H1 (cell line): ENCODE measurements around the gene PPCDC. TPM values are rescaled to one million over a fixed set of nuclear protein-coding genes. Genes with fewer than 3 reads are reported as not detected.

ENCODE experiments used
- CTCF ChIA-PET: fragments of 300-600 bp; sonication (Branson Sonifier 250); formaldehyde crosslinking; loops from one replicate; lab custom pipeline; 2021; ENCODE audit not compliant: partially characterized antibody; lab: Charles Lee
- POLR2A ChIA-PET: fragments of 300-600 bp; sonication (Branson Sonifier 250); formaldehyde crosslinking; loops from one replicate; lab custom pipeline; 2021; ENCODE audit warnings: inconsistent platforms; ENCODE audit not compliant: partially characterized antibody; lab: Charles Lee
- DNase-seq, 2 experiments: peaks; one replicate each; pipeline versions ENCODE4 v3.0.0 to v3.0.0-alpha.2; 2010 to 2022; ENCODE audit warnings: low spot score in 2 of 2, low read depth in 1 of 2, mixed read lengths in 1 of 2
- FAIRE-seq: peaks from 2 replicates; lab custom pipeline; 2011; peaks lifted over from hg19 to GRCh38; lab: Jason Lieb, UNC
- H2AFZ ChIP-seq: 2 replicates; pipeline ENCODE4 v1.8.1; 2012; ENCODE audit warnings: low read length, inconsistent platforms
- H2AK5ac ChIP-seq: 2 replicates; pipeline ENCODE4 v1.6.1; 2013; ENCODE audit warnings: low read depth, low read length
- H2BK120ac ChIP-seq: replicated peaks from 2 replicates; pipeline ENCODE3; 2013; ENCODE audit warnings: low read depth, low read length, inconsistent platforms
- H2BK12ac ChIP-seq: 2 replicates; pipeline ENCODE4 v1.6.1; 2013; ENCODE audit warnings: low read depth, low read length
- H2BK15ac ChIP-seq: 2 replicates; pipeline ENCODE4 v1.6.1; 2013; ENCODE audit warnings: low read length
- H2BK20ac ChIP-seq: 2 replicates; pipeline ENCODE4 v1.6.1; 2013; ENCODE audit warnings: low read length
- H2BK5ac ChIP-seq: 2 replicates; pipeline ENCODE4 v1.6.1; 2013; ENCODE audit warnings: low read depth, low read length
- H3K14ac ChIP-seq: 2 replicates; pipeline ENCODE4 v1.6.1; 2013; ENCODE audit warnings: inconsistent platforms; ENCODE audit not compliant: insufficient read length
- H3K18ac ChIP-seq: 2 replicates; pipeline ENCODE4 v1.6.1; 2013; ENCODE audit warnings: low read length; ENCODE audit errors: extremely low read depth
- H3K23ac ChIP-seq: 2 replicates; pipeline ENCODE4 v1.6.1; 2013; ENCODE audit warnings: inconsistent platforms; ENCODE audit not compliant: insufficient read length
- H3K23me2 ChIP-seq: 2 replicates; pipeline ENCODE4 v1.6.1; 2013; ENCODE audit warnings: low read depth, low read length
- H3K27ac ChIP-seq: 2 replicates; pipeline ENCODE4 v1.6.1; 2011; ENCODE audit warnings: low read depth, low read length, inconsistent platforms
- H3K27me3 ChIP-seq, 4 experiments: replicated peaks in 1 of 4; 1 replicate in 1 of 4; 2 replicates in 3 of 4; pipeline versions ENCODE4 v1.6.1 to v1.8.1; 2011 to 2013; ENCODE audit warnings: low read length in 3 of 4, mild to moderate bottlenecking in 3 of 4, inconsistent platforms in 2 of 4, mixed read lengths in 2 of 4, moderate library complexity in 1 of 4; ENCODE audit not compliant: control insufficient read depth in 3 of 4, insufficient read depth in 3 of 4; ENCODE audit errors: extremely low read depth in 1 of 4
- H3K36me3 ChIP-seq, 4 experiments: 2 replicates each; pipeline versions ENCODE4 v1.6.1 to v1.8.1; 2011 to 2013; ENCODE audit warnings: mild to moderate bottlenecking in 4 of 4, low read length in 3 of 4, moderate library complexity in 2 of 4, control low read depth in 1 of 4, inconsistent platforms in 1 of 4; ENCODE audit not compliant: insufficient read depth in 4 of 4, control insufficient read depth in 2 of 4
- H3K4ac ChIP-seq: replicated peaks from 2 replicates; pipeline ENCODE3; 2013; ENCODE audit warnings: low read length, low read depth, mixed read lengths, inconsistent platforms; ENCODE audit not compliant: insufficient read length
- H3K4me1 ChIP-seq, 4 experiments: replicated peaks in 1 of 4; 1 replicate in 1 of 4; 2 replicates in 3 of 4; pipeline versions ENCODE4 v1.6.1 to v1.8.1; 2011 to 2013; ENCODE audit warnings: low read length in 3 of 4, inconsistent platforms in 2 of 4, mixed read lengths in 1 of 4; ENCODE audit not compliant: insufficient read depth in 4 of 4, control insufficient read depth in 3 of 4
- H3K4me2 ChIP-seq, 2 experiments: 2 replicates each; pipeline versions ENCODE4 v1.6.1 to v1.8.1; 2011 to 2013; ENCODE audit warnings: low read depth in 2 of 2, low read length in 2 of 2, control low read depth in 1 of 2, inconsistent platforms in 1 of 2, mild to moderate bottlenecking in 1 of 2; ENCODE audit not compliant: insufficient read depth in 1 of 2
- H3K4me3 ChIP-seq, 4 experiments: fragments of 200-600, 300-600 bp in 1 of 4; sonication (generic), shearing (Covaris generic), sonication (Bioruptor Twin) in 1 of 4; 2 replicates each; pipeline versions ENCODE4 v1.5.1 to v1.8.1; 2011 to 2016; ENCODE audit warnings: low read length in 4 of 4, low read depth in 3 of 4, control low read depth in 2 of 4, inconsistent platforms in 2 of 4, mild to moderate bottlenecking in 2 of 4, mixed read lengths in 1 of 4, moderate library complexity in 1 of 4; ENCODE audit not compliant: insufficient read depth in 2 of 4; ENCODE audit errors: extremely low read depth in 1 of 4
- H3K56ac ChIP-seq: replicated peaks from 2 replicates; pipeline ENCODE3; 2013; ENCODE audit warnings: low read depth, mild to moderate bottlenecking, mixed read lengths, low read length, inconsistent platforms; ENCODE audit not compliant: insufficient read length
- H3K79me1 ChIP-seq: 2 replicates; pipeline ENCODE4 v1.6.1; 2013; ENCODE audit warnings: low read depth, low read length, control low read depth
- H3K79me2 ChIP-seq, 2 experiments: 2 replicates each; pipeline versions ENCODE4 v1.6.1 to v1.8.1; 2012 to 2013; ENCODE audit warnings: low read length in 2 of 2, mild to moderate bottlenecking in 2 of 2, inconsistent platforms in 1 of 2; ENCODE audit not compliant: insufficient read depth in 2 of 2, control insufficient read depth in 1 of 2
- H3K9ac ChIP-seq, 4 experiments: replicated peaks in 1 of 4; 1 replicate in 1 of 4; 2 replicates in 3 of 4; pipeline versions ENCODE4 v1.6.1 to v1.8.1; 2011 to 2013; ENCODE audit warnings: low read depth in 3 of 4, low read length in 3 of 4, control low read depth in 2 of 4, mild to moderate bottlenecking in 2 of 4, moderate library complexity in 2 of 4, inconsistent platforms in 1 of 4; ENCODE audit errors: extremely low read depth in 1 of 4
- H3K9me3 ChIP-seq, 2 experiments: 2 replicates each; pipeline versions ENCODE4 v1.6.1 to v1.8.1; 2012 to 2013; ENCODE audit warnings: mild to moderate bottlenecking in 2 of 2, moderate library complexity in 2 of 2, control low read depth in 1 of 2, inconsistent platforms in 1 of 2, low read depth in 1 of 2, low read length in 1 of 2, mixed read lengths in 1 of 2; ENCODE audit not compliant: insufficient read depth in 2 of 2
- H4K20me1 ChIP-seq, 2 experiments: replicated peaks in 1 of 2; 2 replicates each; pipeline versions ENCODE3 to v1.8.1; 2011 to 2013; ENCODE audit warnings: inconsistent platforms in 2 of 2, low read length in 2 of 2, mild to moderate bottlenecking in 1 of 2; ENCODE audit not compliant: insufficient read depth in 2 of 2, control insufficient read depth in 1 of 2
- H4K5ac ChIP-seq: 2 replicates; pipeline ENCODE4 v1.6.1; 2013; ENCODE audit warnings: low read length, low read depth, mixed read lengths, inconsistent platforms; ENCODE audit not compliant: insufficient read length
- H4K8ac ChIP-seq: 2 replicates; pipeline ENCODE4 v1.8.0; 2013; ENCODE audit warnings: mild to moderate bottlenecking, moderate library complexity, low read length, inconsistent platforms; ENCODE audit not compliant: insufficient read depth; ENCODE audit errors: extremely low read depth
- H4K91ac ChIP-seq: replicated peaks from 2 replicates; pipeline ENCODE3; 2013; ENCODE audit warnings: low read length, mixed read lengths, inconsistent platforms; ENCODE audit not compliant: insufficient read length
- SP2 ChIP-seq: IDR thresholded peaks from 2 replicates; pipeline ENCODE4 v1.6.1; 2012; ENCODE audit warnings: mild to moderate bottlenecking, low read length, inconsistent platforms
- polyA plus RNA-seq, 7 experiments: library from polyadenylated mRNA; depleted of rRNA in 3 of 7; stranded (reverse) in 5 of 7; unstranded in 2 of 7; fragments of >200 nt in 5 of 7; fragments of 200-250 nt in 2 of 7; gene quantifications; 1 replicate in 5 of 7; 2 replicates in 1 of 7; 4 replicates in 1 of 7; pipeline versions ENCODE4 v1.2.1 to v1.2.3, GENCODE V29; 2011 to 2013; ENCODE audit warnings: missing spikeins in 2 of 7, mixed read lengths in 2 of 7
- total RNA-seq: library from RNA; stranded (reverse); fragmentation: NEBNext Ultra II Directional; extraction: Animal tissue kit (Norgen Biotek cat#: 25700); gene quantifications from 2 replicates; pipeline ENCODE4 v1.2.1, GENCODE V29; 2021

Gene PPCDC
- total and polyA plus RNA-seq, 2 of the 8 experiments (the other 6 are each of a cell fraction or from before 2014, with no cell fraction given): 11.3 to 29.7 TPM

- Histone ChIP-seq H4K8ac (no peak overlapping the region), H3K9me3 (no peaks in the 10 kb centered on the region), H3K18ac (no peak overlapping the region), H2AFZ (no peak overlapping the region), H3K36me3 (no peaks in the 10 kb centered on the region), H2BK12ac (no peak overlapping the region), H2BK20ac (no peak overlapping the region), H3K79me1 (no peaks in the 10 kb centered on the region), H2BK5ac (no peak overlapping the region), H3K4me3 (no peak overlapping the region), H2AK5ac (no peak overlapping the region), H3K56ac (peak overlapping the region; percentile 46), H3K79me2 (no peaks in the 10 kb centered on the region), H4K91ac (no peak overlapping the region), H3K4me1 (no peaks in the 10 kb centered on the region), H3K4me2 (no peak overlapping the region), H3K23me2 (no peaks in the 10 kb centered on the region; the same call in 1 of the 2 replicates), H3K27me3 (no peaks in the 10 kb centered on the region), H3K4ac (no peak overlapping the region), H2BK120ac (no peak overlapping the region), H3K27ac (no peak overlapping the region), H3K9ac (no peak overlapping the region), H4K20me1 (peaks cover 0 to 3% of the 10 kb centered on the region in 2 experiments), H2BK15ac (no peak overlapping the region), H4K5ac (no peak overlapping the region), H3K14ac (no peak overlapping the region), H3K23ac (no peak overlapping the region)
- no peak for DNase-seq
- ChIA-PET CTCF (interaction anchor here (0.6 to 2.8 kb wide), 4 partner anchors 35 to 218 kb away, joined by 3 to 9 read pairs (median 4); no protein-coding TSS in a partner anchor), POLR2A (no interaction called here)
- no peak for FAIRE-seq
- TF ChIP-seq SP2: no peak
- TF ChIP-seq, all 59 proteins: peak for 0
Measured at GRCh38 chr15:74989527-74989926, 33.9 kb upstream of the PPCDC start.
